Measurements from ENCODE around the gene LPO.

LPO gene

DNA sequence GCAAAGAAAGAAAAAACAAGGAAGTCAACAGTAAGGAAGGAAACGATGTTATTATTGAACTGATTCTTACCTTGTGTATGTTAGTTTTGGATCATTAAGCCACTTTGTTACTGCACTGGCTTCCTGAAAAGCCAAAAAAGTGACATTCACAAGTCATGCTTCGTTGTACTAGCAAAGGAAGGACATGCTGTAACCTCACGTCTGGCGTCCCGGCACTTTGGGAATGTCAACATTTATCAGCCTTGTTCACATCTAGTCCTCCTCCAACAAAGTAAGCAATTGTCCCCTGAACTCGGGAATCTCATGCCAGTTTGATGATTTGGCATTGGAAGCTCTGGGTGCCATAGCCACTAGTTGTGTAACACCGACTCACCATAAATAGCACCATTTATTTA lies 18.6 kb upstream of the LPO start:
- TF ChIP-seq ZBTB7A (IDR thresholded peaks at IDR 0.05; ENCODE audit: low read depth) (no peak), CEBPB (IDR thresholded peaks at IDR 0.05) (no peak), TCF12 (IDR thresholded peaks at IDR 0.05; ENCODE audit: low read depth) (no peak), YY1 (IDR thresholded peaks at IDR 0.05; ENCODE audit: low read depth) (no peak), EGR1 (IDR thresholded peaks at IDR 0.05) (no peak), RAD21 (IDR thresholded peaks at IDR 0.05; ENCODE audit: low read depth) (no peak), EP300 (IDR thresholded peaks at IDR 0.05; ENCODE audit: borderline replicate concordance) (no peak), TAF1 (IDR thresholded peaks at IDR 0.05; ENCODE audit: low read depth) (no peak), TEAD4 (IDR thresholded peaks at IDR 0.05) (no peak), FOXM1 (IDR thresholded peaks at IDR 0.05; ENCODE audit: borderline replicate concordance, low read depth) (no peak), CREB1 (IDR thresholded peaks at IDR 0.05; ENCODE audit: low read depth) (no peak), NFIC (IDR thresholded peaks at IDR 0.05) (no peak)
- TF ChIP-seq, protein P1, sequence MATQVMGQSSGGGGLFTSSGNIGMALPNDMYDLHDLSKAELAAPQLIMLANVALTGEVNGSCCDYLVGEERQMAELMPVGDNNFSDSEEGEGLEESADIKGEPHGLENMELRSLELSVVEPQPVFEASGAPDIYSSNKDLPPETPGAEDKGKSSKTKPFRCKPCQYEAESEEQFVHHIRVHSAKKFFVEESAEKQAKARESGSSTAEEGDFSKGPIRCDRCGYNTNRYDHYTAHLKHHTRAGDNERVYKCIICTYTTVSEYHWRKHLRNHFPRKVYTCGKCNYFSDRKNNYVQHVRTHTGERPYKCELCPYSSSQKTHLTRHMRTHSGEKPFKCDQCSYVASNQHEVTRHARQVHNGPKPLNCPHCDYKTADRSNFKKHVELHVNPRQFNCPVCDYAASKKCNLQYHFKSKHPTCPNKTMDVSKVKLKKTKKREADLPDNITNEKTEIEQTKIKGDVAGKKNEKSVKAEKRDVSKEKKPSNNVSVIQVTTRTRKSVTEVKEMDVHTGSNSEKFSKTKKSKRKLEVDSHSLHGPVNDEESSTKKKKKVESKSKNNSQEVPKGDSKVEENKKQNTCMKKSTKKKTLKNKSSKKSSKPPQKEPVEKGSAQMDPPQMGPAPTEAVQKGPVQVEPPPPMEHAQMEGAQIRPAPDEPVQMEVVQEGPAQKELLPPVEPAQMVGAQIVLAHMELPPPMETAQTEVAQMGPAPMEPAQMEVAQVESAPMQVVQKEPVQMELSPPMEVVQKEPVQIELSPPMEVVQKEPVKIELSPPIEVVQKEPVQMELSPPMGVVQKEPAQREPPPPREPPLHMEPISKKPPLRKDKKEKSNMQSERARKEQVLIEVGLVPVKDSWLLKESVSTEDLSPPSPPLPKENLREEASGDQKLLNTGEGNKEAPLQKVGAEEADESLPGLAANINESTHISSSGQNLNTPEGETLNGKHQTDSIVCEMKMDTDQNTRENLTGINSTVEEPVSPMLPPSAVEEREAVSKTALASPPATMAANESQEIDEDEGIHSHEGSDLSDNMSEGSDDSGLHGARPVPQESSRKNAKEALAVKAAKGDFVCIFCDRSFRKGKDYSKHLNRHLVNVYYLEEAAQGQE (IDR thresholded peaks at IDR 0.05; ENCODE audit: low read depth) = no peak
- TF ChIP-seq, protein P2, sequence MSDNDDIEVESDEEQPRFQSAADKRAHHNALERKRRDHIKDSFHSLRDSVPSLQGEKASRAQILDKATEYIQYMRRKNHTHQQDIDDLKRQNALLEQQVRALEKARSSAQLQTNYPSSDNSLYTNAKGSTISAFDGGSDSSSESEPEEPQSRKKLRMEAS (IDR thresholded peaks at IDR 0.05) = no peak
- TF ChIP-seq, protein P3, sequence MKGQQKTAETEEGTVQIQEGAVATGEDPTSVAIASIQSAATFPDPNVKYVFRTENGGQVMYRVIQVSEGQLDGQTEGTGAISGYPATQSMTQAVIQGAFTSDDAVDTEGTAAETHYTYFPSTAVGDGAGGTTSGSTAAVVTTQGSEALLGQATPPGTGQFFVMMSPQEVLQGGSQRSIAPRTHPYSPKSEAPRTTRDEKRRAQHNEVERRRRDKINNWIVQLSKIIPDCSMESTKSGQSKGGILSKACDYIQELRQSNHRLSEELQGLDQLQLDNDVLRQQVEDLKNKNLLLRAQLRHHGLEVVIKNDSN (IDR thresholded peaks at IDR 0.05) = no peak

DNA sequence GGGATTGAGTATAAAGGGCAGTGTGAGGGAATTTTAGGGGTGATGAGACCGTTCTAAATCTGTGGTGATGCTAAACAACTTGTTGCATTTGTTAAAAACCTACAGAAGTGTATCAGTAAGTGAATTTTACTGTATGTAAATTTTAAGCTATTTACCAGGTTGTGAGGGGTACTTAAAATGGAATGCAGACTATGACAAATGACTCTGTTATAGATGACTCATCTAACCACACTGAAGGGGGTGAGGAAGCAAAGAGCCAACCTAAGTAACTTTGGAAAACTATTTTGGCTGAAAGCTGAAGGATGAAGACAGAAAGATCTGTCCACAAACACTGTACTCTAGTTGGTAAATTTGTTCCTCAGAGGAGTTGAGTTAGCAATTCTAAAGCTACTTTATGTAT lies 14.1 kb upstream of the LPO start:
- TF ChIP-seq ZBTB7A (IDR thresholded peaks at IDR 0.05; ENCODE audit: low read depth) = no peak
- no peak for TF ChIP-seq YY1 (IDR thresholded peaks at IDR 0.05; ENCODE audit: low read depth)
- no peak for TF ChIP-seq EP300 (IDR thresholded peaks at IDR 0.05; ENCODE audit: borderline replicate concordance)
- TF ChIP-seq EGR1 (IDR thresholded peaks at IDR 0.05) = no peak
- no peak for TF ChIP-seq TAF1 (IDR thresholded peaks at IDR 0.05; ENCODE audit: low read depth)
- no peak for TF ChIP-seq NFIC (IDR thresholded peaks at IDR 0.05)
- TF ChIP-seq RAD21 (IDR thresholded peaks at IDR 0.05; ENCODE audit: low read depth) = no peak
- TF ChIP-seq, protein P2 (IDR thresholded peaks at IDR 0.05) = no peak
- TF ChIP-seq CREB1 (IDR thresholded peaks at IDR 0.05; ENCODE audit: low read depth) = no peak
- TF ChIP-seq, protein P1 (IDR thresholded peaks at IDR 0.05; ENCODE audit: low read depth) = no peak
- TF ChIP-seq TCF12 (IDR thresholded peaks at IDR 0.05; ENCODE audit: low read depth) = no peak

DNA sequence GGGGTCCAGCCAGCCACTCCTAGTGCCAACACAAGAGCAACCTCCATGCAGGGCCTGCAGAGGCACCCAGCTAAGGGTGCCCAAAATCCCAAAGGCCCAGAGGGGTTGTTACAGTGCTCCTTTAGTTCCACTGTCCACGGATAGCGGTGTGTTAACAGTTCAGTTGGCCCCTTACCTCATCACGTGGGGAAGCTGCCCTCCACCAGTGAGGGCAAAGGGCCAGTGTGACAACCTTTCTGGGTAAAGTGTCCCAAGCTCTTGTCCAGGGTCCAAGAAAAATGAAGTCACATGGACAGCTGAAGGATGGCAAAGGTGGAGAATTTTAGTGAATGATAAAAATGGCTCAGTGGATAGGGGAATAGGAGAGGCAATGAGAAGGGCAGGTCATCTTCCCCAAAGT lies 10.7 kb upstream of the LPO start:
- TF ChIP-seq, protein P2 (IDR thresholded peaks at IDR 0.05) = no peak
- TF ChIP-seq TCF12 (IDR thresholded peaks at IDR 0.05; ENCODE audit: low read depth) = no peak
- TF ChIP-seq RAD21 (IDR thresholded peaks at IDR 0.05; ENCODE audit: low read depth) = no peak
- TF ChIP-seq, protein P1 (IDR thresholded peaks at IDR 0.05; ENCODE audit: low read depth) = no peak
- no peak for TF ChIP-seq NFIC (IDR thresholded peaks at IDR 0.05)
- TF ChIP-seq, protein P3 (IDR thresholded peaks at IDR 0.05) = no peak
- TF ChIP-seq YY1 (IDR thresholded peaks at IDR 0.05; ENCODE audit: low read depth) = no peak
- TF ChIP-seq ZBTB7A (IDR thresholded peaks at IDR 0.05; ENCODE audit: low read depth) = no peak
- no peak for TF ChIP-seq CEBPB (IDR thresholded peaks at IDR 0.05)
- TF ChIP-seq CREB1 (IDR thresholded peaks at IDR 0.05; ENCODE audit: low read depth) = no peak
- TF ChIP-seq TEAD4 (IDR thresholded peaks at IDR 0.05) = no peak
- no peak for TF ChIP-seq EP300 (IDR thresholded peaks at IDR 0.05; ENCODE audit: borderline replicate concordance)
- no peak for TF ChIP-seq EGR1 (IDR thresholded peaks at IDR 0.05)
- TF ChIP-seq FOXM1 (IDR thresholded peaks at IDR 0.05; ENCODE audit: borderline replicate concordance, low read depth) = no peak
- no peak for TF ChIP-seq TAF1 (IDR thresholded peaks at IDR 0.05; ENCODE audit: low read depth)

DNA sequence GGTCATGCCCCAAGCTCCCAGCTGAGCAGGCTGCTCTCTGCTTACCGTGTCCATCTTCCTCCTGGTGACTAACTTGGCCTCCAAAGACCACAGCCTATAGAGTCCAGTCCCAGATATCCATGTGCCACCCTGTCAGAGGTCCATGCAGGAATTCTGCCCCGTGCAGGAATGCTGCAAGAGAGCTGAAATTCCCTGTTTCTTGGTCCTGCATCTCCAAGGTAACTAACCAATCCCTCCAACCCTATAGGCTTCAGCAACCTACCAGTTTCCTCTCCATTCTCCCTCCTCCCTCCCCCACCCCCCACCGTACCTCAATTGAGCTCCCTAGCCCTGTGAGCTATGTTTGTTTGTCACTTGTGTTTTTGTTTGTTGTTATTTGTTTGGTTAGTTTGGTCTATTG lies 9.7 kb upstream of the LPO start:
- no peak for TF ChIP-seq EP300 (IDR thresholded peaks at IDR 0.05; ENCODE audit: borderline replicate concordance)
- TF ChIP-seq YY1 (IDR thresholded peaks at IDR 0.05; ENCODE audit: low read depth) = no peak
- no peak for TF ChIP-seq ZBTB7A (IDR thresholded peaks at IDR 0.05; ENCODE audit: low read depth)
- no peak for TF ChIP-seq TEAD4 (IDR thresholded peaks at IDR 0.05)
- TF ChIP-seq, protein P1 (IDR thresholded peaks at IDR 0.05; ENCODE audit: low read depth) = no peak
- TF ChIP-seq TAF1 (IDR thresholded peaks at IDR 0.05; ENCODE audit: low read depth) = no peak
- TF ChIP-seq, protein P2 (IDR thresholded peaks at IDR 0.05) = no peak
- TF ChIP-seq FOXM1 (IDR thresholded peaks at IDR 0.05; ENCODE audit: borderline replicate concordance, low read depth) = no peak
- no peak for TF ChIP-seq EGR1 (IDR thresholded peaks at IDR 0.05)
- TF ChIP-seq TCF12 (IDR thresholded peaks at IDR 0.05; ENCODE audit: low read depth) = no peak
- no peak for TF ChIP-seq RAD21 (IDR thresholded peaks at IDR 0.05; ENCODE audit: low read depth)
- no peak for TF ChIP-seq CREB1 (IDR thresholded peaks at IDR 0.05; ENCODE audit: low read depth)
- no peak for TF ChIP-seq NFIC (IDR thresholded peaks at IDR 0.05)
- TF ChIP-seq, protein P3 (IDR thresholded peaks at IDR 0.05) = no peak
- TF ChIP-seq CEBPB (IDR thresholded peaks at IDR 0.05) = no peak
